AML-193 (cell line): ENCODE measurements around the gene C2orf92.
"Not testable (repeated sequence)": the region's sequence is repeated elsewhere in the genome, so short reads cannot be mapped to it uniquely, and the experiment has no call there.

Source experiments
- DNase-seq, 2 experiments: peaks; one replicate each; lab custom pipeline; 2025; lab: John Stamatoyannopoulos, UW

Gene C2orf92

GRCh38 chr2:97669448-97669847 is at the start of gene C2orf92:
Gene C2orf92, plus strand, starts transcription at chr2:97669713. Its CDS starts 76 bp downstream, at chr2:97669789.
- no peak for DNase-seq

DNA sequence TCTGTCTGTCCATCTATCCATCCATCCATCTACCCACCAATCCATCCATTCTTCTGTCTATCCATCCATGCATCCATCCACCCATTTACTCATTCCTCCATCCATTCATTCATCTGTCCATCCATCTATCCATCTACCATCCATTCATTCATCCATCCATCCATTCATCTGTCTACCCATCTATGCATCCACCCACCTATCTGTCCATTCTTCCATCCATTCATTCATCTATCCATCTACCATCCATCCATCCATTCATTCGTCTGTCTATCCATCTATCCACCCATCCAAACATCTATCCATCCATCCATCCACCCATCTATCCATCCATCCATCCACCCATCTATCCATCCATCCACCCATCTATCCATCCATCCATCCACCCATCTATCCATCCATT is 49.0 kb upstream of the C2orf92 start:
- DNase-seq: not testable (repeated sequence)

- DNase-seq: not testable (repeated sequence)
These were observed 46.5 kb upstream of the C2orf92 start for GRCh38 chr2:97622976-97623375.

DNA sequence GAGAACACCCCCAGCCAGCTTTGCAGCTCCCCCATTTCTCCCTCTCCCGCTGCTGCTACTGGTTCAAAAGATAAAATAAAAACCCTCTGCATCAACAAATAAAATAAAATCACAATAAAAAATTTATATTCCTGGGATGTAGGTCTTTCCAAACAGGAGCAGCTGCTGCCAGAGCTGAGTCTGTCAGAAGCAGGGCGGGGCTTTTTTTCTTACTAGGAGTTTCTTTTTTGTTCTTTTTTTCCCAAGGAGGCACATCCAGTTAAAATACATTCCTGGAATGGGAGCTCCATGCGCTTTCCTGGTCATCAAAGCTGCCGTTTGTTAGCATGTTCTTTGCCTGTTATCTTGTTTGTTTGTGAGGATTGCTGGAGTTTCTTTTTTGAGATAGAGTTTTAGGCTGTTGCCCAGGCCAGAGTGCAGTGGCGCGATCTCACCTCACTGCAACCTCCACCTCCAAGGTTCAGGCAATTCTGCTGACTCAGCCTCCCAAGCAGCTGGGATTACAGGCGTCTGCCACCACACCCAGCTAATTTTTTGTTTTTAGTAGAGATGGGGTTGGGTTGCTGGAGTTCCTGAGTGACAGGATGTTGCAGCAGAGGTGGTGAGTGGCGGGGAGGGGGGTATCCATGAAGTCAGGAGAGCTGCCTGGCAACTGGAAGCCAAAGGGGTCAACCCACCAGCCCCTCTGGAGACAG is 44.0 kb upstream of the C2orf92 start:
- DNase-seq: not testable (repeated sequence)

GRCh38 chr2:97626049-97626430 is 43.5 kb upstream of the C2orf92 start:
- not testable (repeated sequence) for DNase-seq

- DNase-seq: no peak
These were observed 25.3 kb upstream of the C2orf92 start for GRCh38 chr2:97644023-97644717.

- peak; percentile 37 to 41 for DNase-seq
These were observed 24.3 kb upstream of the C2orf92 start for GRCh38 chr2:97645112-97645694.

DNA sequence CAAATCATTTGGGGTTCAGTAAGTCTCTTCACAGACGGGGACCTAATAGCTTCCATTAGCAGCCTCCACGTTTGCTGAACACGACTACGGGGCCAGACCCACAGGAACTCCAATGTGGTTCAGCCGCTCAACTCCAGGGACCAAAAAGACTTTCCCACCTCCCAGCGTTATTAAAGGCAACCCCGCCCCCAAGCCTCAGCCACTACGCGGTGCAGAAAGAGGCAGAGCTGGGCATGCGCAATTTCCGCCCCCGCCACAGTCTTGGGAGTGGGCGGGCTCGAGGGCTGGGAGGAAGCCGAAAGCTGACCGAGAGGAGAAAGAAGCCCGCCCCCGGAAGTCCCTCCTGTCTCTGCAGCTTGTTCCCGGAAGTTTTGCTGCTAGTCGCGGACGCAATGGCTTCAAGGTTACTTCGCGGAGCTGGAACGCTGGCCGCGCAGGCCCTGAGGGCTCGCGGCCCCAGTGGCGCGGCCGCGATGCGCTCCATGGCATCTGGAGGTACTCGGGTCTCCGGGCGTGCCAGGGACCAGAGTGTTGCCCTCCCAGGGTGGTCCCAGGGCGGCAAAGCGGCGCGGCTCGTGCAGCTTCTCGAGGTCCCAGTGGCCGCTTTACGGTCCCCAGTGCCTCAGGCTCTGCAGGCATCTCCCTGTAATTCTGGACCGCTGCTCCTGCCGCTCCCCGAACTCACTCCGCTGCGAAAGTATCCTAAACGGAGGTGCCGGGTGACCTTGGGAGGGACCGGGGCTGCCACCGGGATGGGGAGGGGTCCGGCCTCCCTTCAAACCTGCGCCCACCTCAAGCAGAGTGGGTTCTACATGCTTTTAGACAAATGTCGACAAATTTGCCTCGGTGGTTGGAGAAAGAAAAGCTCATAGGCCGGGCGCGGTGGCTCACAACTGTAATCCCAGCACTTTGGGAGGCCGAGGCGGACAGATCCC is 23.6 kb upstream of the C2orf92 start, which contains the start of gene COX5B:
TSS of gene COX5B (plus strand) at position 368 of the 935 bp plus-strand sequence. CDS start at position 393, 25 bp downstream.
- peak; percentile 93 to 97 for DNase-seq

DNA sequence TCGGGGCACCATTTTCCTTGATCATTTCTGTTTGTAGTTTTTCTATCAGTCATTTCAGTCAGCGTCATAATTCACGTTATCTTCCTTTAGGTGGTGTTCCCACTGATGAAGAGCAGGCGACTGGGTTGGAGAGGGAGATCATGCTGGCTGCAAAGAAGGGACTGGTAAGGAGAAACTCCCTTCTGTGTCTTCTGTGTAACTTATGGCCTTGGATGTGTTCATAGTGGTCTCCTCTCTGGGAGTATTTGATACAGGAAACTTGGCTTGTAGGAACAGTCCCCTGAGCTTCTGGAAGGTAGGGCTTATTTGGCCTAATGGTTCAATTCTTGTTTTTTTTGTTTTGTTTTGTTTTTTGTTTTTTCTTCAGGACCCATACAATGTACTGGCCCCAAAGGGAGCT is 22.5 kb upstream of the C2orf92 start:
- no peak for DNase-seq

GRCh38 chr2:97651114-97651513 is 18.4 kb upstream of the C2orf92 start:
- DNase-seq: no peak

- DNase-seq: no peak
These were observed 16.0 kb upstream of the C2orf92 start for GRCh38 chr2:97653473-97653872.

GRCh38 chr2:97653874-97654273 is 15.6 kb upstream of the C2orf92 start:
- no peak for DNase-seq

DNA sequence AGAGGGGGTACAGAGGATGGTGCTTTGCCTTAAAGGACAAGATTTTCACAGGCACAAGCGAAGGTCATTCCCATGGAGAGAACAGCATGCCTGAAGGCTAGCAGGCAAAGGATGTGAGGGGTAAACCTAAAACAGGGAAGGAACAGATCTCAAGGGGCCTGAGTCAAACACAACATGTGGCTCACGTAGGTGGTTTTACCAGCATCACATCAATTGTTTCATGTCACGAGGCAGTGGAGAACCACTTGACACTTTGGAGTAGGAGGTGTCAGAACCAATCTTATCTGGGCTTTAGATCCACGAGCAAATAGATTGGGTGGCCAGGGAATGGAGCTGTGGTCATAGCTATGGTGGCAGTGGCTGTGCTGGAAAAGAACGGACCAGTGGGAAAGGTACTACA is 15.2 kb upstream of the C2orf92 start:
- DNase-seq: no peak

- DNase-seq: no peak
These were observed 14.7 kb upstream of the C2orf92 start for GRCh38 chr2:97654791-97655190.

GRCh38 chr2:97656129-97656755 is 13.3 kb upstream of the C2orf92 start:
- DNase-seq: no peak

DNA sequence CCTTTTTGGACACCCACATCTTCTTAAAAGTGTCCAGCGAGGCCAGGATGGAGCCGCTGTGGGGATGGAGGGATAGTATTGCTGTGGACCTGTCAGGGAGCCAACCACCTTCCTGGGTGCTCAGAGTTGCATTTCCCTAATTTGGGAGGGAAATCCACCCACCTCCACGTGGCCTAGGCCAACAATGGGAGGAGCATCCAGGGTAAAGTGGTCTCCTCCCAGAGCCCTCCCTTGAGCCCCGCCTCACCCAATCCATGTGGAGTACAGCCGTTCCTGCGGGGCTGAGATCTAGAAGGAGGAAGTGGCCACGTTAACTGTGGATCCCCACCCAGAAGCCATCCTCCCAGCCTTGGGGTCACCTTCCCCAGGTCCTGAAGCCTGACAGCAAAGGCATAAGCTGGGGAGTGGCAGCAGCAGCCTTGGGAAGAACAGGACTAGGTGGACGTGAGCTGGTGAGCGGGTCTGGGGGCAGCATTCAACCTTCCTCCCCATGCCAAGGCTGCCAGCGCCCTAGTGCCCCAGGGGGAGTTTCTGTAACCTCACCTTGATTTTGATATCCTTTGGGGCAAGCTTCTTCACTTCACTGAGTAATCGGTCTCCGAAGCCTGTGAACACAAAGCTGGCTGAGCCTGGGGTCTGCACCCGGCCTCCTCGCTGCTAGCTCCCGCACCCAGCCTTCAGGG is 12.5 kb upstream of the C2orf92 start:
- DNase-seq: no peak

GRCh38 chr2:97657986-97658690 is 11.4 kb upstream of the C2orf92 start:
- no peak for DNase-seq

DNA sequence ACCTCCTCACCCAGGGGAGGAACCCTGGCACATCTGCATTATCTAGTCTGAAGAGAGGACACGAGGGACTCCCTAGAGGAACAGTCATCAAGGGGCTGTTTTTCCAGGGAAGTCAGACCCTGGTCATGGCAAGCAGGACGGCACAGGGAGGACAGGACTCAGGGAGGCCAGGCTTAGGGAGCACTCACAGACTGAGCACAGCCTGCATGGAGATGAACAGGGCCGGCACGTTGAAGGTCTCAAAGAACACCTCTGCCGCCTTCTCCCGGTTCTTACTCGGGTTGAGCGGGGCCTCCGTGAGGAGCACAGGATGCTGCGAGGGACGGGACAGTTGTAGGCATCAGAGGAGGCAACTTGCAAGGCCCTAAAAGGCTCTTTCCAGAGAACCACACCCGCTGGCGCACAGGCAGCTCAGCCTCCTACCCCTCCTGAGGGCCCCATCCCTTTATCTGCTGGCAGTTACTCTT is 10.8 kb upstream of the C2orf92 start:
- DNase-seq: no peak

- no peak for DNase-seq
These were observed 10.1 kb upstream of the C2orf92 start for GRCh38 chr2:97659256-97660043.
